ENCODE measurements around the gene B3GAT1.

B3GAT1 gene

DNA sequence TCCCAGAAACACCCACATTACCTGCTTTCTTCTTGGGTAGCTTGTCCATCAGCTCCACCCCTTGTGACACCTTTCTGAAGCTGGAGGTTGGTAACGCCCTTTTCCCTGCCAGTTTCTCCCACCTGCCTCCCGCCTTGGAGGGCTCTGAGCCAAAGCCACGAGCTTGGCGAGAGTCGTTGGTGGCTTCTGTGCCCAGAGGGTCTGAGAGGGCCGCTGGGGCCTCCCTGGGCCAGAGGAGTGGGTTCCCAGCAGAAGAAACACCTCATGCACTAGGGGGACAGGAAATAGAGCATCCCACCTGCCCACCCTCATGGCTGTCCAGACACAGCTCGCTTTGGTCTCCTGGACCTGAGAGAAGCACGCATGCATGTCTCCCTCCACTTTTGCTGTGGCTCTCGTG lies 37.9 kb downstream of the B3GAT1 start:
- in situ Hi-C loops (cut with MboI; ENCODE audit: low sequenced_read_pairs), result no loop called here

GRCh38 chr11:134373591-134374052 lies 38.4 kb downstream of the B3GAT1 start:
- in situ Hi-C loops (cut with MboI; ENCODE audit: low sequenced_read_pairs), result no loop called here

GRCh38 chr11:134372961-134373360 lies 39.1 kb downstream of the B3GAT1 start:
- in situ Hi-C loops (cut with MboI; ENCODE audit: low sequenced_read_pairs), result no loop called here

DNA sequence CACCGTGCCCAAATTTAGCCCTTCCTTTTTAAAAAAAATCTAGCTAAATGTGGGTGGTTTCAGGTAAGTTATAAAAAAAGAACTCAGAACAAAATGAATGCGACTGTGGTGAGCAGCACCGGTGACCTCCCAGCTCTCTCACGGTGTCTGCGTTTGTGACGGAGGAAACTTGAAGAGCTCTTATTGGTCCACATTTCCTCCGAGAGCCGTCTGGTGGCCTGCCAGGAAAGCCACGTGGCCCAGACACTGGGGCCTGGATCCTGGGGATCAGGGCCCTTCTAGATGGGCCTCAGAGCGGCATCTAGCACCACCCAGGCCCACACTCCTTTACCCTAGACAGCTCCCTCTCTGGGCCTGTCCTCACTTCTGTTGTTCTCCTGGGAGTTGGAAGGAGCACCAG lies 39.5 kb downstream of the B3GAT1 start:
- in situ Hi-C loops (cut with MboI; ENCODE audit: low sequenced_read_pairs), result no loop called here

DNA sequence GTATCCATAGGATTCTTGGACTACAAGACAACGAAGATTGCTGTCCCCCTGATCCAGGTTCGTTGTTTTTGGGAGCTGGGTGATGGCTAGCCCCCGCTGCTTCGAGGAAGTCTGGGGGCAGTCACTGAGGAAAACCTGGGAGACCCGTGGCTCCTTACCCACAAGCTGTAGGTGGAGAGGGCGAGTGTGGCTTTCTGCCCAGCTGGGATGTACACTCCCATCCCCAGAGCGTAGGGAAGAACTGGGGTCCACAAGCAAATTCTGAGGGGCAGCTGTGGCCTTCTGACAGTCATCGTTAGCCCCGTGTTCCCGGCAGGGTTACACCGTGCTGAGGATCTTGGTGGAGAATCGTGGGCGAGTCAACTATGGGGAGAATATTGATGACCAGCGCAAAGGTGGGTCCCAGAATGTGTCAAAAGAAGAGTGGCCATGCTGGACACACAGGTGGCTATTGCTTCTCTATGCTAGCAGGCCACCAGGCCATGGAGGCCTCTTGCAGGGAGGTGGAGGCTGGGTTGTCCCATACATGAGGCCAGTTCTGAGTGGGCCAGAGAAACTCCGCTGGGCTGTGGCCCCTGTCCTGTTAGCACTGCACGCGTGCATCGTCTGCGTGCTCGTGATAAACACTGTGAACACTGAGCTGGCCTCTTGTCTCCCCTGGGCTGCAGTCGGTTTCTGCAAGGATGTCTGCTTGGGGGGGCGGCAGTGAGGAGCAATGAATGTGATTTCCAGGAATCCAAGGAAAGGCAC lies 40.4 kb downstream of the B3GAT1 start:
- in situ Hi-C loops (cut with MboI; ENCODE audit: low sequenced_read_pairs), result no loop called here

DNA sequence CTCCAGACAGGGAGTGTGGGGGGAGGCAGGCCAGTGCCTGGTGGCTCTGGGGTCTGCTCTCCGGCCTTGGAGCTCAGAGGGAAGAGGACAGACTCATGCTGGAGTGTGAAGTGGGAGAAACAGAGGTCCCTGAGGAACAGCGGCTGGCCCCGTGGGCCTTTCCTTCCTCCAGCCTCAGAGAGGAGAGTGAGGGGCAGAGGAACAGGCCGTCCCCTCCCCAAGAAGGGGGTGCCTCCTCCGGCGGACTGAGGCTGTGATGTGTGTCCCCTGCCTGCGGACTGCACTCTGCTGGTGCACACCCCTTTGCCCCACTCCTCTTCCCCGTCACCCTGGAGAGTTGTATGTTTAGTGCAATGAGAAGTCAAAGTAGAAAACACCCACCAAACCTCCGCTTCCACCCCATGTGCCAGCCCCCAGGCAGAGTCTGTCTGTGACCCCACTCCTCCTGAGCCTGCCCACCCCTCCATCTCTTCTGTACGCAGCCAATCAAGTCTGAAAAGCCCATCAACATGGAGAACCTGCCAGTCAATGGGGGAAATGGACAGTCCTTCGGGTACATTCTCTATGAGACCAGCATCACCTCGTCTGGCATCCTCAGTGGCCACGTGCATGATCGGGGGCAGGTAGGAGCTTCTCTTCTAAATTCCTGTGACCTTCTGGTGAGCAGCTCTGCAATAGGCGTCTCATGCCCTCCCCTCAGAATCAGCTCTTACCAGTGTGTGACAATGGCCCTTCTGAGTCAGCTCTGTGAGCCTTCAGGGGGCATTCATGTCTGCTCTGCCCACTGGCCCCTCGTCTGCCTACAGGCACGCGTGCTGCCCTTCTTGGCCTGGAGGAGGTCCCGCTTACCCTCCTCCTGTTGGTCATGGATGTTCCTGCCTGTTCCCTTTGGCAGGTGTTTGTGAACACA lies 41.3 kb downstream of the B3GAT1 start:
- in situ Hi-C loops (cut with MboI; ENCODE audit: low sequenced_read_pairs), result no loop called here

GRCh38 chr11:134369656-134370525 lies 42.2 kb downstream of the B3GAT1 start:
- in situ Hi-C loops (cut with MboI; ENCODE audit: low sequenced_read_pairs), result no loop called here

DNA sequence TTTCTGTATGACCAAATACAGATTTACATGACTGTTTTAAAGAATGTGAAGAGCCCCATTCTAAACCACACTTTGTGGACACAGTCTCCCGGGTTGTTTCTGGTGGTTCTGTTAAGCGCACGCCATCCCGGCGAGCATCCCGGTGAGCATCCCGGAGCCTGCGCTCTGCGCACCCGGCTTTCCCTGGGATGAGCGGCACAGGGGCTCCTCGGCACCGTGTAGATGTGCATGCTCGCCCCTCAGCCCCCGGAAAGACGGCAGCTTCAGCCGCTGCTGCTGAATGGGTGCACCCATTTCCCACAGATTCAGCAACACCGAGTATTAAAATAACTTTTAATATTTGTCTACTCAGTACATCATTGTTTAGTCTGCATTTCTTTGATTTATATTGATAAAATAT lies 44.3 kb downstream of the B3GAT1 start:
- in situ Hi-C loops (cut with MboI; ENCODE audit: low sequenced_read_pairs), result no loop called here

DNA sequence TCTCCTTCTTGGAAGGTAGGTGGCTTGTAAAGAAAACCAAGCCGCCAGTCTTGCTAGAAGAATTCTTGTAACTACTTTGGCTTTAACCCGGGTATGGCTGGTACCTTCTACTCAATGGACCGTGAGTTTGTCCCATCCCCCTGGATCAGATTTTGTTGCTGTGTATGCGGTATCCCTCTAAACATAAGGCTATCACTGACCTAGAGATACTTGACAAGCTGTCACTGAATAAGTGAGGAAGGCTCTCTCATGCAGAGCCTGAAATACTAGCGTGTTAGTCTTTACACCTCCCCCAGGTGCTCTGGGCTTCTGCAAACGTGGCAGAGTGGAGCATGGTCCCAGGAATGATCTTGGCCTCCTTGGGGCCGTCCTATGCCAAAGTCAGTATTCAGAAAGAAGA lies 45.8 kb downstream of the B3GAT1 start:
- in situ Hi-C loops (cut with MboI; ENCODE audit: low sequenced_read_pairs), result no loop called here

DNA sequence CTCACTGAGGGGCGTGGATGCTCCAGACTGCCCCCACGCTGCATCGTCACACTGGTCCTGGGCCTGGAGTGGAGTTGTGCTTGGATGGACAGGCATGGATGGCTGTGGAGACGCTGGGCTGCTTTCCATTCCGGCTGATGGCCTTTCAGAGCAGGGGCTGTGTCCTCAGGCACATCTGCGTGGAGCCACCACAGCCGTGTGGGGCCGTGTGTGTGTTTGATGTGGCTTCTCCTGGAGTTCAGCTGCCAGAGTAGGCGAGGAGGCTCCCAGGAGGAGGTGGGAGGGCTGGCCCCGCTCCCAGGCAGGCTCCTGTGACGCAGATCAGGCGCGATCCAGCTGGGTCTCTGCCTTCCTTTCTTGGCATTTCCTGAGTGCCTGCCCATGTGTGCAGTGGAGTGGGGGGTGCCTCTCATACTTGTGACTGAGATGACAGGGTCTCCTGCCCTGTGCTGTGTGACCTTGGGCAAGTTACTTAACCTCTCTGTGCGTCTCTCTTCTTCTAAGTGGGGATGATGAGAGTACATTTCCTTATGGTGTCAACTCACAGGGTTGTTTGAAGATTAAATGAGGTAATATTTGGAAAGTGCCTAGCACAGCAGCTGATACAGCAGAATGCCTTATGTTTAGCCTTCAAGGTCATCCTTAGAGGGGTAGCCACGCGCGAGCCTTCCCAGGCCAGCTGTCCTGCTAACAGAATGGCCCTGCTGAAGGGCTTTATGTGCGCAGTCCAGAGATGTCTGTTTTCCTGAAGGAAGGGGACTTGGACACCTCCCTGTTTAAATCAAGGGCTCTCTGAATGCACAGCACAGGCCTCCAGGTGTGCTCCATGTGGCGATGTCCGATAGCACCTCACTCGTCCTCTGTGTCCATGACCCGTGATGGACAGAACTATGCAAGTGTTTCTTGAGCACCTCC lies 46.8 kb downstream of the B3GAT1 start:
- in situ Hi-C loops (cut with MboI; ENCODE audit: low sequenced_read_pairs), result no loop called here

GRCh38 chr11:134364261-134364660 lies 47.8 kb downstream of the B3GAT1 start:
- in situ Hi-C loops (cut with MboI; ENCODE audit: low sequenced_read_pairs), result no loop called here

- in situ Hi-C loops (cut with MboI; ENCODE audit: low sequenced_read_pairs), result no loop called here
These were observed 48.5 kb downstream of the B3GAT1 start for GRCh38 chr11:134363592-134363991.

- in situ Hi-C loops (cut with MboI; ENCODE audit: low sequenced_read_pairs), result no loop called here
These were observed 48.9 kb downstream of the B3GAT1 start for GRCh38 chr11:134363161-134363560.

- in situ Hi-C loops (cut with MboI; ENCODE audit: low sequenced_read_pairs), result no loop called here
These were observed 49.7 kb downstream of the B3GAT1 start for GRCh38 chr11:134362192-134362901.

DNA sequence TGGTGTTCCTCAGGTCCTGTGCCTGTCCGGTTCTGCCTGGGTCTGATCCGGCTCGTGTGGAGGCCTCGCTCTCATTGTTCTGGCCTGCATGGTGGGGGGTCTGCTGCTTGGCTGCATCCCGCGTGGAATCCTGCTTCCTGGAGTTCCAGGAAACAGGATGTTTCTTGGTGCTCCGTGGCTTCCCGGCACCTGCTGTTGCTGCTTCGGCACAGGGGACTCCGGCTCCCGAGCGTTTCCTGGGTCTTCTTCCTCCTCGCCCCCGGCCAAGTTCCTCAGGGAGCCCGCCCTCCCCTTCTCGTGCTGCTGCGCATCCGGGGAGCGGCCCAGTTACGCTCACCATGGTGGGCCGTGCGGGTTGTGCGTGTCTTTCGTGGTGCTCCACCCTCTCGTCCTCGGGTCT lies 50.4 kb downstream of the B3GAT1 start:
- in situ Hi-C loops (cut with MboI; ENCODE audit: low sequenced_read_pairs), result no loop called here

DNA sequence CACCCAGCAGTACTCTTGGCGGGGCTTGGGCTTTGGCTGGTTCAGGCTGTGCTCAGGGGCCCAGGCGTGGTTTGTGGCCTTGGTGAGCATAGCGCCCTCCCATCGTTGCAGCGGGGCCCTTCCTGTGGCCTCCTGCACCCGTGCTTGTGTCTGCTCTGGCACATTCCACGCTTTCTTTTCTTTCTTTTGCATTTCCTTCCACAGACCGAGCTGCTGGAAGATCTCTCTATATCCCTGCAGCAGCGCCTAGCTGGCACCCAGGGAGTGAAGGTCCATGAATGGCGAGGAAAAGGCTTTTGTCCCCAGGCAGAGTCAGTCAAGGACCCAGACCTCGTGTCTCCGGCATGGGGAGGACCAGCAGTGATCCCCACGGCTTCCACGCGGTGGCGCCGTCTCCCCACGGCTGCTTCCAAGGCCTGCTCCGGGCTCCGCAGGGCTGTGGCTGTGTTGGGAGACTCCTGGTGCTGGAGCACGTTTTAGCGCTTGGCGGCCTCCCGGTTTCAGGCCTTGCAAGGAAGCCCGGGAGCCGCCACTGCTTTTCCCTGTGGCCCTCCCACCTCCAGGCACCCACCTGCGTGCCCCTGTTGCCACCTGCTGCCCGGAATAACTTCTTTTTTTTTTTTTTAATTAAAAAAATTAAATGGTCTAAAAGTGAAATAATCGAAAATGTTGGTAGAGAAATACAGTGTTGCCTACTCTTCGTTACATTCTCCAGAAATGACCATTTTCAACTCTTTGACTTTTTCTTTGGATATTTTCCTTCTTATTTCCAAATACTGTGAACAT lies 51.8 kb downstream of the B3GAT1 start:
- in situ Hi-C loops (cut with MboI; ENCODE audit: low sequenced_read_pairs), result no loop called here

DNA sequence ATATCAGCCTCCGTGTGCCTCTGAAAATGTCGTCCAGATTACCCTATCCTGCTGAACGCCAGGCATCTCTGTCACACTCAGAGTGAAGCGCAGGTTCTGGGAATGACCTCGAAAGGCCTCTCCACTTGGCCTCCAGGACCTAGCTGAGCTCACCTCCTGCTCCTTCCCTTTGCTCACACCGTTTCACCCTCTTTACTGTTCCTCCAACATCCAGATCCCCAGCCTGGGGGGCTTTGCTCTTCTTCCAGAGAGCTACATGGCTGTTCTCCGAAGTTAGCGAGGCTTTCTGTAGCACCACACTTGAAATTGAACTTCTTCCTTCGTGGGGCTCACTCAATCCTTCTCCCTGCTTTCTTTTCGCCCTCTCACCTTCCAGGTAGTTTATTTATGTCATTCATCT lies 52.4 kb downstream of the B3GAT1 start:
- in situ Hi-C loops (cut with MboI; ENCODE audit: low sequenced_read_pairs), result no loop called here

DNA sequence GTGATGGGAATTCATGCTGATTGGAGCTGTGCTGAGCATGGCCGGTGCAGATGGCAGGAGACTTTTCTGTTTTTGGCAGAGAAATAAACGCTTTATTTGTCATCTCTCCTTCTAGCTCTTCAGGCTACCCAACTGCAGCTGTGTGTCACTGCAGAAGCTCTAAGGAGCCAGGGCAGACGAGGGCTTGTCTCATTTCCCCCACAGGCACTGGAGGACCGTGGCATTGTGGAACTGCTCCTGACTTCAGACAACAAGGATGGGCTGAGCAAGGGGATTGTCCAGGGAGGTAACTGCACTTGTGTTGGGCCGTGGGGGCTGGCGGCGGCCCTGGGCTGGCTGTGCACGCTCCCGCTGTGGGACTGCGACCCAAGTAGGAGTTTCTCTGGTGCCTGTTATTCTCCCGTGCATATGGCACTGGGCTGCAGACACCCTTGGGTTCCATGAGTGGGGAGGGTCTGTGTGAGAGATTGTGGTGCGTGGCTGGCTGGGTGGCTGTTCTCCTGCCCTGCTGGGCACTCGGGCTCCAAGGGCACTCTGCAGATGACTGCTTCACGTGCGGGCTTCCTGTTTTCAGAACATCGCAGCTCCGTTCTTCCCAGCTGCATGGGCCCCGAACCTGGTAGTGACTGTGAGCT lies 53.1 kb downstream of the B3GAT1 start:
- in situ Hi-C loops (cut with MboI; ENCODE audit: low sequenced_read_pairs), result no loop called here

Measured in HL-60/S4 (cell line).